ENCODE results near the gene GCN1. TPM values are rescaled to one million over a fixed set of nuclear protein-coding genes. Genes with fewer than 3 reads are reported as not detected.

The GCN1 gene
- total RNA-seq (10 to 100 TPM; 30.3 to 70.3 (median 40.4) TPM), polyA plus RNA-seq (10 to 100 TPM in 2 of 3 donors, 1 to 10 TPM in 1; 9.2 to 43.3 (median 18.0) TPM)

GRCh38 chr12:120194534-120195395 lies at the start of gene GCN1:
TSS of gene GCN1 (minus strand) at chr12:120194715. CDS start at chr12:120194697, 18 bp downstream.
- H3K4me3 ChIP-seq = peak within 1 kb of the TSS; percentile 72 to 98 (median 86)
- H3K9me3 ChIP-seq = no peaks in the 10 kb centered on the region
- peaks cover 24 to 47% (median 33%) of the 10 kb centered on the region in 4 donors for H3K36me3 ChIP-seq
- H3K4me1 ChIP-seq = peaks cover 0 to 43% (median 39%) of the 10 kb centered on the region in 4 donors
- no peaks in the 10 kb centered on the region for H3K27me3 ChIP-seq
- H3K27ac ChIP-seq = peak within 1 kb of the TSS; percentile 80 to 88 (median 84)
- peak; percentile 88 for DNase-seq
- intact Hi-C loops (cut with DNase I) = no loop called here
- TF ChIP-seq, protein P1, sequence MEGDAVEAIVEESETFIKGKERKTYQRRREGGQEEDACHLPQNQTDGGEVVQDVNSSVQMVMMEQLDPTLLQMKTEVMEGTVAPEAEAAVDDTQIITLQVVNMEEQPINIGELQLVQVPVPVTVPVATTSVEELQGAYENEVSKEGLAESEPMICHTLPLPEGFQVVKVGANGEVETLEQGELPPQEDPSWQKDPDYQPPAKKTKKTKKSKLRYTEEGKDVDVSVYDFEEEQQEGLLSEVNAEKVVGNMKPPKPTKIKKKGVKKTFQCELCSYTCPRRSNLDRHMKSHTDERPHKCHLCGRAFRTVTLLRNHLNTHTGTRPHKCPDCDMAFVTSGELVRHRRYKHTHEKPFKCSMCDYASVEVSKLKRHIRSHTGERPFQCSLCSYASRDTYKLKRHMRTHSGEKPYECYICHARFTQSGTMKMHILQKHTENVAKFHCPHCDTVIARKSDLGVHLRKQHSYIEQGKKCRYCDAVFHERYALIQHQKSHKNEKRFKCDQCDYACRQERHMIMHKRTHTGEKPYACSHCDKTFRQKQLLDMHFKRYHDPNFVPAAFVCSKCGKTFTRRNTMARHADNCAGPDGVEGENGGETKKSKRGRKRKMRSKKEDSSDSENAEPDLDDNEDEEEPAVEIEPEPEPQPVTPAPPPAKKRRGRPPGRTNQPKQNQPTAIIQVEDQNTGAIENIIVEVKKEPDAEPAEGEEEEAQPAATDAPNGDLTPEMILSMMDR (IDR thresholded peaks at IDR 0.05) = no peak
- TF ChIP-seq POLR2AphosphoS5 (IDR thresholded peaks at IDR 0.05) (peak; percentile 79 to 98 (median 94)), POLR2A (IDR thresholded peaks at IDR 0.05) (peak; percentile 49 to 69), EP300 (IDR thresholded peaks at IDR 0.05) (no peak)
- 2 to 3% methylated on average over 62 of the region's 62 CpGs for WGBS, 2 donors

GRCh38 chr12:120242971-120243699 lies 48.6 kb upstream of the GCN1 start:
- Histone ChIP-seq H3K36me3 (no peaks in the 10 kb centered on the region), H3K27me3 (no peaks in the 10 kb centered on the region), H3K9me3 (no peaks in the 10 kb centered on the region), H3K4me3 (no peak overlapping the region), H3K27ac (peak overlapping the region in 1 of 4 donors; percentile 0), H3K4me1 (peaks cover 0 to 94% (median 83%) of the 10 kb centered on the region in 4 donors)
- TF ChIP-seq POLR2A (IDR thresholded peaks at IDR 0.05) = no peak
- TF ChIP-seq EP300 (IDR thresholded peaks at IDR 0.05) = no peak
- TF ChIP-seq, protein P1 (IDR thresholded peaks at IDR 0.05) = no peak
- TF ChIP-seq POLR2AphosphoS5 (IDR thresholded peaks at IDR 0.05) = no peak
- DNase-seq = no peak
- intact Hi-C loops (cut with DNase I) = no loop called here
- WGBS, 2 donors = 77 to 89% methylated on average over 8 of the region's 8 CpGs

DNA sequence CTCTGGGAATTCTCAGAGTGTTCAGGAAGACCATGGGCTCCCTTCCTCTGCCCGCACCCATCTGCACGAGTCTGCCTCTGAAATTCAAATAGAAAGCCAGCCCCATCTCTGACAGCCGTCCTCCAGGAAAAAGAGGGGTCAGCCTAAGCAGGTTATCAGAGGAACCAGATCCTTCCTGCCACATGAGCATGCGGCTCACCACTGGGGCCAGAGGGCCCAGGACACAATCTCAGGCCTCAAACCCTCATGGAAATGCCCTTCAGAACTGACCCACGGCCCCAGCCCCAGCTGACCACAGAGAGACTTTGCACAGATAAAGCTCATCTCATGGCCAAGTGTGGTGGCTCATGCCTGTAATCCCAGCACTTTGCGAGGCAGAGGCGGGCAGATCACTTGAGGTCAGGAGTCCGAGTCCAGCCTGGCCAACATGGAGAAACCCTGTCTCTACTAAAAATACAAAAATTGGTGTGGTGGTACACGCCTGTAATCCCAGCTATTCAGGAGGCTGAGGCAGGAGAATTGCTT lies 47.8 kb upstream of the GCN1 start:
- Histone ChIP-seq H3K4me3 (no peak overlapping the region), H3K9me3 (no peaks in the 10 kb centered on the region), H3K36me3 (no peaks in the 10 kb centered on the region), H3K27ac (peak overlapping the region in 3 of 4 donors; percentile 55 to 68 (median 57)), H3K27me3 (no peaks in the 10 kb centered on the region), H3K4me1 (peaks cover 0 to 94% (median 83%) of the 10 kb centered on the region in 4 donors)
- no peak for DNase-seq
- WGBS, 2 donors = 80 to 87% methylated on average over 9 of the region's 9 CpGs
- intact Hi-C loops (cut with DNase I) = no loop called here
- TF ChIP-seq POLR2A (IDR thresholded peaks at IDR 0.05) (no peak), POLR2AphosphoS5 (IDR thresholded peaks at IDR 0.05) (peak in 1 of 4 donors; percentile 32), EP300 (IDR thresholded peaks at IDR 0.05) (no peak)
- TF ChIP-seq, protein P1 (IDR thresholded peaks at IDR 0.05) = no peak

DNA sequence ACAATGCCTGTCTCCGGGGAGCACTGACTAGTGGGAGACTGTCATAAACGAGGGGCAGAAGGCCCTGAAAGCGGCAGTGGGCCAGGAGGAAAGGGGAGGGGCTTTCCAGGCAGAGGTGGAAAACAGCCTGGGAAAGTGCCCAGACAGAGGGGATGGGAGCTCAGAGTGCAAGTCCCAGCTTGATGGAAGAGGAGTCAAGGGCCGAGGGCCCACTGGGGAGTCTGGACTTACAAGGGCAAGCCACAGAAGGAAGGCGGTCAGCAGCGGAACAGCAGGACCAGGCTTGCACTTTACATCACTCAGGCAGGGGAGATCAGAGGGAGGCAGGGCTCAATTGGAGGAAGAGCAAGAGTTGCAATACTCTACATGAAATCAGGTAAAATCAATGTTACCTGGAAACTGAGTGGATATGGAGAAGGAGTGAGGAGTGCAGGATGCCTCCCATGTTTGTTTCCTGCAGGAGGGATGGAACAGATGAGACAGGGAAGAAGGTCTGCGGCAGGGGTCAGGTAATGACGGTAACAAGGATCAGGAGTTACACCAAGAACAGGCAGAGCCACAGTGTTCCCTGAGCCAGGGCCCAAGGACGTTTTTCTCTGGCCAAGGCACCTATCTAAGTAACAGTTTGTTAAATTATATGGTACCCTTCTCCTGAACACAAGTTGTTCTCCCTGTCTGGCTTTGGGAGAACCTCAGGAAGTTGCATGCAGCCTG lies 47.2 kb upstream of the GCN1 start:
- Histone ChIP-seq H3K27ac (peak overlapping the region; percentile 33 to 68 (median 56)), H3K9me3 (no peaks in the 10 kb centered on the region), H3K27me3 (no peaks in the 10 kb centered on the region), H3K4me1 (peaks cover 0 to 94% (median 83%) of the 10 kb centered on the region in 4 donors), H3K36me3 (no peaks in the 10 kb centered on the region), H3K4me3 (no peak overlapping the region)
- TF ChIP-seq POLR2A (IDR thresholded peaks at IDR 0.05) (no peak), EP300 (IDR thresholded peaks at IDR 0.05) (no peak), POLR2AphosphoS5 (IDR thresholded peaks at IDR 0.05) (no peak)
- TF ChIP-seq, protein P1 (IDR thresholded peaks at IDR 0.05) = no peak
- 75 to 83% methylated on average over 9 of the region's 9 CpGs for WGBS, 2 donors
- intact Hi-C loops (cut with DNase I) = no loop called here
- no peak for DNase-seq
